GM12872 (cell line): ENCODE data around the gene CYS1.

Source experiments
- TF ChIP-seq, protein P1 (sequence below): IDR thresholded peaks from 3 replicates; pipeline ENCODE4 v1.5.1; 2011; ENCODE audit warnings: low read depth, mild to moderate bottlenecking, low read length, moderate library complexity; ENCODE audit not compliant: insufficient read depth

The CYS1 gene

GRCh38 chr2:10058251-10059015, 21.8 kb downstream of the CYS1 start:
- TF ChIP-seq, protein P1, sequence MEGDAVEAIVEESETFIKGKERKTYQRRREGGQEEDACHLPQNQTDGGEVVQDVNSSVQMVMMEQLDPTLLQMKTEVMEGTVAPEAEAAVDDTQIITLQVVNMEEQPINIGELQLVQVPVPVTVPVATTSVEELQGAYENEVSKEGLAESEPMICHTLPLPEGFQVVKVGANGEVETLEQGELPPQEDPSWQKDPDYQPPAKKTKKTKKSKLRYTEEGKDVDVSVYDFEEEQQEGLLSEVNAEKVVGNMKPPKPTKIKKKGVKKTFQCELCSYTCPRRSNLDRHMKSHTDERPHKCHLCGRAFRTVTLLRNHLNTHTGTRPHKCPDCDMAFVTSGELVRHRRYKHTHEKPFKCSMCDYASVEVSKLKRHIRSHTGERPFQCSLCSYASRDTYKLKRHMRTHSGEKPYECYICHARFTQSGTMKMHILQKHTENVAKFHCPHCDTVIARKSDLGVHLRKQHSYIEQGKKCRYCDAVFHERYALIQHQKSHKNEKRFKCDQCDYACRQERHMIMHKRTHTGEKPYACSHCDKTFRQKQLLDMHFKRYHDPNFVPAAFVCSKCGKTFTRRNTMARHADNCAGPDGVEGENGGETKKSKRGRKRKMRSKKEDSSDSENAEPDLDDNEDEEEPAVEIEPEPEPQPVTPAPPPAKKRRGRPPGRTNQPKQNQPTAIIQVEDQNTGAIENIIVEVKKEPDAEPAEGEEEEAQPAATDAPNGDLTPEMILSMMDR = no peak

GRCh38 chr2:10057231-10058107, 22.7 kb downstream of the CYS1 start:
- TF ChIP-seq, protein P1 = no peak

DNA sequence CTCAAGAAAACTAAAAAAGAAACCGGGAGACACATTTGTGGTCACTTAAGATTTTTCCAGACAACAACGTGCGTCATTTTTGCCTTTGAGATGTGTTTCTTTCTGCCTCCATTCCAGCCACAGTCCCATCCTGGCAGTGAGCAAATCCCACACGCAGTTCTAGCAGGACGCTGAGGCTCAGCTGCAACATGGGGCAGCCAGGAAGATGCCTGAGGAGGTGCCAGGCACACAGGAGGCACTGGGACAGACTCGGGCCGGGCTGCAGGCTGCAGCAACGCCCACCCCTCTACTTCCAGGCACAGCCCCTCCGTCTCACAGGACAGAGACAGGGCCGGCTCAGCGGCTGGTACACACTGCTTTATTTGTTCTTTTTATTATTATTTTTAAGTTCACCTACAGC, 23.8 kb downstream of the CYS1 start:
- TF ChIP-seq, protein P1 = no peak

DNA sequence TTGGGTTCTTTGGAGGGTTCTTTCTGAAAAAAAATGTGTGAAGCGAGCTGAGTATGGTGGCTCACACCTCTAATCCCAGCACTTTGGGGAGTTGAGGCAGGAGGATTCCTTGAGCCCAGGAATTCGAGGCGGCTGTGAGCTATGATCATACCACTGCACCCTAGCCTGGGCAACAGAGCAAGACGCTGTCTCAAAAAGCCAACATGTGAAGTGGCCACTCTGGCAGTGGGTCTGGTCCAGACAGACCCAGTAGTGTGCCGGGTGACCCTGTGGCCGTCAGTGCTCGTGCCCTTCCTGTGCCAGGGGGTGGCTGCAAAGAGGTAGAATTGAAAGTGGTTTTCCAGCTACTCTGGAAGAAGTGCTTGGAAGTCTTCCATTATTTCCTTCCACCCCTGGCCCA, 25.2 kb downstream of the CYS1 start:
- TF ChIP-seq, protein P1 = no peak

GRCh38 chr2:10054424-10054823, 25.8 kb downstream of the CYS1 start:
- TF ChIP-seq, protein P1 = no peak

DNA sequence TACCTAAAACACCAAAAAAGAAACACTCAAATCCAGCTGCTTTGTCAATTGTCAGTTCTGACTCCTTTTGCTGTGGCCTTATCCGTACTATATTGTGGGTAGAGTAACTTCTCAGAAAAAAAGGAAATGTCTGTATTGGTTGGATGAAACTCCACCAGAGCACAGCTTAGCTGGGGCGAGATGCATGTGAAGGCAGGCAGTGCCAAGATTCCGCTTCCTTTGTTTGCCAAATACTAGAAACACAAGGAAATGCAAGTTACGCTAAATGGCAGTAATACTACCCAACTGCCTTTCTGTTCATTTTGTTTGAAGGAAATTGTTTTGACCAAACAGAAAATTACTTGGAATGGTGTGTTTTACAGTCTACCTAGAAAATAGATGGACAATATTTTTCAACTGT, 26.9 kb downstream of the CYS1 start:
- TF ChIP-seq, protein P1 = no peak

DNA sequence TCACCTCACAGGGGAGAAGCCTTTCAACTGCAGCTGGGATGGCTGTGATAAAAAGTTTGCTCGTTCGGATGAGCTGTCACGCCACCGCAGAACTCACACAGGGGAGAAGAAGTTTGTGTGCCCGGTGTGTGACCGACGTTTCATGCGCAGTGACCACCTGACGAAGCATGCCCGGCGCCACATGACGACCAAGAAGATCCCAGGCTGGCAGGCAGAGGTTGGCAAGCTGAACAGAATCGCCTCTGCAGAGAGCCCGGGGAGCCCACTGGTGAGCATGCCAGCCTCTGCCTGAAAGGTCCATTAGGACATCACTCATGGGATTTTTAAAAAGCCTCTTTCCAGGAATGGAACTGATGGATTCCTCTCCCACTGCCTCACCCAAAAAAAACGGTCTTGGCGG, 28.0 kb downstream of the CYS1 start:
- TF ChIP-seq, protein P1 = no peak
